ENCODE data around the gene STXBP3.

DNA sequence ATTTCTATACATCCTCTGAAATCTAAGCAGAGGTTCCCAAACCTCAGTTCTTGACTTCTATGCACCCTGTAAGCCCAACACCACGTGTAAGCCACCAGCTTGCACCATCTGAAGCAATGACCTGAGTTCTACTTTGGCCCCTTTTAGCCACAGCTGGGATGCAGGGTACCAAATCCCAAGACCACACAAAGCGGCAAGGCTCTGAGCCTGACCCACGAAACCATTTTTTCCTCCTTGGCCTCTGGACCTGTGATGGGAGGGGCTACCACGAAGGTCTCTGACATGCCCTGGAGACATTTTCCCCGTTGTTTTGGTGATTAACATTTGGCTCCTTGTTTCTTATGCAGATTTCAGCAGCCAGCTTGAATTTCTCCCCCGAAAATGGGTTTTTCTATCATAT, 38.8 kb downstream of the STXBP3 start:
- TF ChIP-seq, protein P1, sequence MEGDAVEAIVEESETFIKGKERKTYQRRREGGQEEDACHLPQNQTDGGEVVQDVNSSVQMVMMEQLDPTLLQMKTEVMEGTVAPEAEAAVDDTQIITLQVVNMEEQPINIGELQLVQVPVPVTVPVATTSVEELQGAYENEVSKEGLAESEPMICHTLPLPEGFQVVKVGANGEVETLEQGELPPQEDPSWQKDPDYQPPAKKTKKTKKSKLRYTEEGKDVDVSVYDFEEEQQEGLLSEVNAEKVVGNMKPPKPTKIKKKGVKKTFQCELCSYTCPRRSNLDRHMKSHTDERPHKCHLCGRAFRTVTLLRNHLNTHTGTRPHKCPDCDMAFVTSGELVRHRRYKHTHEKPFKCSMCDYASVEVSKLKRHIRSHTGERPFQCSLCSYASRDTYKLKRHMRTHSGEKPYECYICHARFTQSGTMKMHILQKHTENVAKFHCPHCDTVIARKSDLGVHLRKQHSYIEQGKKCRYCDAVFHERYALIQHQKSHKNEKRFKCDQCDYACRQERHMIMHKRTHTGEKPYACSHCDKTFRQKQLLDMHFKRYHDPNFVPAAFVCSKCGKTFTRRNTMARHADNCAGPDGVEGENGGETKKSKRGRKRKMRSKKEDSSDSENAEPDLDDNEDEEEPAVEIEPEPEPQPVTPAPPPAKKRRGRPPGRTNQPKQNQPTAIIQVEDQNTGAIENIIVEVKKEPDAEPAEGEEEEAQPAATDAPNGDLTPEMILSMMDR (IDR thresholded peaks at IDR 0.05; ENCODE audit: low read depth, low read length) = no peak
- no peak for TF ChIP-seq EZH2phosphoT487 (IDR thresholded peaks at IDR 0.05; ENCODE audit: low read depth)

Measured in OCI-LY3 (cell line).